SU-DHL-6 (cell line): ENCODE results near the gene TDP1.

ENCODE experiments used
- H2AFZ ChIP-seq: fragments of 200-600 bp; sonication (generic); 2 replicates; pipeline ENCODE4 v1.6.1; 2014; ENCODE audit warnings: low read depth, mild to moderate bottlenecking, moderate library complexity, mixed read lengths, antibody characterized with exemption, low read length; ENCODE audit not compliant: severe bottlenecking
- H3F3A ChIP-seq: fragments of 200-600 bp; shearing (Covaris generic); 2 replicates; pipeline ENCODE4 v1.6.0; 2016; ENCODE audit warnings: antibody characterized with exemption, mild to moderate bottlenecking; ENCODE audit not compliant: insufficient read depth
- H3K27ac ChIP-seq: fragments of 200-600 bp; sonication (generic); 2 replicates; pipeline ENCODE4 v1.5.1; 2016; ENCODE audit warnings: low read depth, mild to moderate bottlenecking, low read length, moderate library complexity, mixed read lengths
- H3K27me3 ChIP-seq: fragments of 200-600 bp; sonication (generic), shearing (Covaris generic); 2 replicates; pipeline ENCODE4 v1.6.0; 2014; ENCODE audit warnings: mild to moderate bottlenecking, low read length
- H3K36me3 ChIP-seq: fragments of 200-600 bp; sonication (generic); 2 replicates; pipeline ENCODE4 v1.6.1; 2014; ENCODE audit warnings: mild to moderate bottlenecking, low read length, mixed read lengths
- H3K4me2 ChIP-seq: fragments of 300-600, 200-600 bp; shearing (Covaris generic), sonication (generic); 2 replicates; pipeline ENCODE4 v1.6.0; 2014; ENCODE audit warnings: low read length, low read depth, mild to moderate bottlenecking; ENCODE audit not compliant: poor library complexity, severe bottlenecking
- H3K4me3 ChIP-seq: fragments of 200-600 bp; sonication (generic); 2 replicates; pipeline ENCODE4 v1.5.1; 2014; ENCODE audit warnings: antibody characterized with exemption, low read length, mild to moderate bottlenecking, mixed read lengths; ENCODE audit not compliant: insufficient read depth, poor library complexity, severe bottlenecking
- H3K79me2 ChIP-seq: fragments of 200-600 bp; sonication (generic); 2 replicates; pipeline ENCODE4 v1.6.1; 2014; ENCODE audit warnings: mild to moderate bottlenecking, low read length, moderate library complexity; ENCODE audit not compliant: insufficient read depth
- H3K9ac ChIP-seq: fragments of 200-600 bp; sonication (generic); 2 replicates; pipeline ENCODE4 v1.7.0; 2014; ENCODE audit warnings: mild to moderate bottlenecking, low read length
- H3K9me2 ChIP-seq: fragments of 200-600 bp; sonication (generic); replicated peaks from 2 replicates; pipeline ENCODE4 v1.6.1; 2014; ENCODE audit warnings: low read length; ENCODE audit not compliant: insufficient read depth
- H3K9me3 ChIP-seq: fragments of 200-600 bp; sonication (generic); 2 replicates; pipeline ENCODE4 v1.6.1; 2014; ENCODE audit warnings: low read length, mixed read lengths; ENCODE audit not compliant: insufficient read depth
- H4K20me1 ChIP-seq: fragments of 200-600 bp; sonication (generic); 2 replicates; pipeline ENCODE4 v1.6.1; 2014; ENCODE audit warnings: low read depth, mild to moderate bottlenecking, antibody characterized with exemption, low read length, moderate library complexity, mixed read lengths
- EZH2phosphoT487 ChIP-seq: fragments of 200-600 bp; sonication (generic), shearing (Covaris generic); conservative IDR thresholded peaks from 2 replicates; pipeline ENCODE4 v1.6.1; 2018; ENCODE audit warnings: mild to moderate bottlenecking, antibody characterized with exemption, low read length, moderate library complexity, mixed read lengths
- TF ChIP-seq, protein P1 (sequence below): fragments of 200-600 bp; sonication (generic); IDR thresholded peaks from one replicate; pipeline ENCODE4 v1.5.1; 2017; ENCODE audit warnings: antibody characterized with exemption, mild to moderate bottlenecking, low read length, moderate library complexity; ENCODE audit not compliant: insufficient read depth, poor library complexity, severe bottlenecking

Gene TDP1

DNA sequence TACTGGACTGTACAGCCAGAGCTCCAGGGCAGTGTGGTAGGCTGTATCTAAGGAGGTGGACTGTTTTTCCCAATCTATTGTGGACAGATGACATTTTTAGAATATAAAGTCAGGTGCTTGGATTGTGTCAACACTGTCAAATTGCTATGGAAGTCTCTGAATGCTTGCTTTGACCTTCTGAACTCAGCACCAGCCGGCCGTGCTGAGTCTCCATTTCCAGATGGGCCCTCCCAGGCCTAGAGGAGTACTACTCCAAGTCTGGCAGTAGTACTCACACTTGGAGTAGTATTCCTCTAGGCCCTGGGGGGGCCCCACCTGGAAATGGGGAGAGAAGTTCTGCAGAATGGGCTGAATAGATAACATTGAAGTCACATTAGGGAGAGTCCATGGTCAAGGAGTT is 89.9 kb downstream of the TDP1 start:
- H2AFZ ChIP-seq: no peak overlapping the region
- no peak overlapping the region for H3K27ac ChIP-seq
- H3K27me3 ChIP-seq: no peaks in the 10 kb centered on the region
- no peak overlapping the region for H3K4me3 ChIP-seq
- TF ChIP-seq EZH2phosphoT487: no peak
- TF ChIP-seq, protein P1, sequence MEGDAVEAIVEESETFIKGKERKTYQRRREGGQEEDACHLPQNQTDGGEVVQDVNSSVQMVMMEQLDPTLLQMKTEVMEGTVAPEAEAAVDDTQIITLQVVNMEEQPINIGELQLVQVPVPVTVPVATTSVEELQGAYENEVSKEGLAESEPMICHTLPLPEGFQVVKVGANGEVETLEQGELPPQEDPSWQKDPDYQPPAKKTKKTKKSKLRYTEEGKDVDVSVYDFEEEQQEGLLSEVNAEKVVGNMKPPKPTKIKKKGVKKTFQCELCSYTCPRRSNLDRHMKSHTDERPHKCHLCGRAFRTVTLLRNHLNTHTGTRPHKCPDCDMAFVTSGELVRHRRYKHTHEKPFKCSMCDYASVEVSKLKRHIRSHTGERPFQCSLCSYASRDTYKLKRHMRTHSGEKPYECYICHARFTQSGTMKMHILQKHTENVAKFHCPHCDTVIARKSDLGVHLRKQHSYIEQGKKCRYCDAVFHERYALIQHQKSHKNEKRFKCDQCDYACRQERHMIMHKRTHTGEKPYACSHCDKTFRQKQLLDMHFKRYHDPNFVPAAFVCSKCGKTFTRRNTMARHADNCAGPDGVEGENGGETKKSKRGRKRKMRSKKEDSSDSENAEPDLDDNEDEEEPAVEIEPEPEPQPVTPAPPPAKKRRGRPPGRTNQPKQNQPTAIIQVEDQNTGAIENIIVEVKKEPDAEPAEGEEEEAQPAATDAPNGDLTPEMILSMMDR: no peak
- no peaks in the 10 kb centered on the region for H3F3A ChIP-seq
- no peaks in the 10 kb centered on the region; the same call in 1 of the 2 replicates for H3K36me3 ChIP-seq
- H3K9me3 ChIP-seq: no peaks in the 10 kb centered on the region
- no peaks in the 10 kb centered on the region for H3K9me2 ChIP-seq
- no peaks in the 10 kb centered on the region for H3K79me2 ChIP-seq
- H3K4me2 ChIP-seq: no peak overlapping the region
- H3K9ac ChIP-seq: no peak overlapping the region
- no peaks in the 10 kb centered on the region; the same call in 1 of the 2 replicates for H4K20me1 ChIP-seq

DNA sequence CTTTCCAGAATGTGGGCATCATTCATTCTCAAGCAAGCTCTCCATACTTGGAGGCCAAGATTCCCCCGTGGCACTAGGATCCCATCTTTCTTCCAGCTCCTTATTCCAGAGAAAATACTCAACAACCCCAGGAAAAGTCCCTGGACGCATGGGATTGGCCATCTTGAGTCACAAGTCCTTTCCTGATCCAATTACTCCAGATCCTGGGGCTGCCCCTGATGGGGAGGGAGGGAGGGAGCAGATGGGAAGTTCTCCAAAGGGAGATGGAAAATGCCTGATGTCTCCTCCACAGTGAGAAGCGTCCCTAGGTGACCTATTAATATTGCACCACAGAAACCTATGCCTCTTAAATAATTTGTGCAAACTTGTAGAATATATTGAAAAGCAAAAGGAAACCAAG is 93.7 kb downstream of the TDP1 start:
- Histone ChIP-seq H3K4me2 (no peak overlapping the region), H3K9ac (no peak overlapping the region), H3K79me2 (no peaks in the 10 kb centered on the region), H2AFZ (no peak overlapping the region), H3K27me3 (no peaks in the 10 kb centered on the region), H3K36me3 (no peaks in the 10 kb centered on the region), H3F3A (no peaks in the 10 kb centered on the region), H3K9me3 (no peaks in the 10 kb centered on the region), H3K4me3 (no peak overlapping the region), H4K20me1 (no peaks in the 10 kb centered on the region; the same call in 1 of the 2 replicates), H3K9me2 (no peaks in the 10 kb centered on the region), H3K27ac (no peak overlapping the region)
- TF ChIP-seq EZH2phosphoT487: no peak
- TF ChIP-seq, protein P1: no peak

DNA sequence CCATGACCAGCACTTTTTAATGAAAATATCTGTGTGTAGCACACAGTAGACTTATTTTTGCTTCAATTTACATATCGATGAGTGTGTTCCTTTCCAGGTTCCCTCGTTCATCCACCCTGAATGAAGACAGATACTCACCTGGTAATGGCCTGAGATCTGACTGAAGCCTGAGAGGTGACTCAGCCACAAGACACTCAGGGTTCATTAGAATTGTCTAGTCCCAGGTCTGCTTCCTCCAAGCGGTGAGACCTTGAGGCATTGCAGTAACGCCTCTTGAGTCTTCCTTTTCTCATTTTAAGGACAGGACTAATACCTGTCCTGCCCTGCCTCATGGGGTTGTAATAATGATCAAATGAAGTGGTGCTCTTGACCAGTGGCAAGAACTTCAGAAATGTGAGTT is 94.5 kb downstream of the TDP1 start:
- no peaks in the 10 kb centered on the region; the same call in 1 of the 2 replicates for H4K20me1 ChIP-seq
- no peak overlapping the region for H2AFZ ChIP-seq
- no peaks in the 10 kb centered on the region for H3F3A ChIP-seq
- H3K27me3 ChIP-seq: no peaks in the 10 kb centered on the region
- no peak overlapping the region for H3K9ac ChIP-seq
- no peaks in the 10 kb centered on the region for H3K36me3 ChIP-seq
- H3K4me3 ChIP-seq: no peak overlapping the region
- H3K79me2 ChIP-seq: no peaks in the 10 kb centered on the region
- H3K9me2 ChIP-seq: no peaks in the 10 kb centered on the region
- H3K9me3 ChIP-seq: no peaks in the 10 kb centered on the region
- H3K4me2 ChIP-seq: no peak overlapping the region
- no peak overlapping the region for H3K27ac ChIP-seq
- TF ChIP-seq EZH2phosphoT487: no peak
- TF ChIP-seq, protein P1: no peak
